Right lobe of liver (tissue), 4 donors: Measurements from ENCODE around the gene RBFOX2.

Experiments used
- POLR2A ChIP-seq: fragments of 450-650 bp; IDR thresholded peaks from one replicate; pipeline ENCODE4 v1.6.1; 2017; ENCODE audit warnings: antibody characterized with exemption, mild to moderate bottlenecking
- TF ChIP-seq, protein P1 (sequence below), 4 donors: fragments of 200-600 bp in 3 of 4; fragments of 450-650 bp in 1 of 4; IDR thresholded peaks; one replicate each; pipeline versions ENCODE4 v1.5.1 to v1.8.0; 2016 to 2022; ENCODE audit warnings: antibody characterized with exemption in 4 of 4, mild to moderate bottlenecking in 2 of 4
- donor health status: DM: no; HTN: no; CAD: no.
- donor health status: DM: no; HTN: no; CAD: no.
- donor health status: DM: no; HTN: yes; CAD: no.

DNA sequence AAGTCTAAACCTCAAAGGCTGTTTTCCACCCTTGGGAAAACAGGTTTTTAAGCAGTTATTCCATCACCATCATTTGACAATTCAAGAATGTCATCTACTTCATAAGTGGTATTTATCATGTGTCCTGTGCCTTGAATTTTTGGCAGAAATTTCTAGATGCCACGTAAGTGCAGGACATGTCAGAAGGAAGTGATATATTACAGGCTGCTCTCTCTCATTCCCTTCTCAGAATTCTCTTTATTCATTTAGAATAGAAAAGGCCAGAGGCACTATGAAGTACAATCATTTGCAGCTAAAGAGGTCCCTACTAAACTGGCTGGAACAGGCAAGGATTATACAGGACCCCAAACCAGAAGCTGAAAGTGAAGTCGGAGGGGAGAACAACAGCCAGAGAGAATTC lies 11.9 kb downstream of the RBFOX2 start:
- TF ChIP-seq, protein P1, sequence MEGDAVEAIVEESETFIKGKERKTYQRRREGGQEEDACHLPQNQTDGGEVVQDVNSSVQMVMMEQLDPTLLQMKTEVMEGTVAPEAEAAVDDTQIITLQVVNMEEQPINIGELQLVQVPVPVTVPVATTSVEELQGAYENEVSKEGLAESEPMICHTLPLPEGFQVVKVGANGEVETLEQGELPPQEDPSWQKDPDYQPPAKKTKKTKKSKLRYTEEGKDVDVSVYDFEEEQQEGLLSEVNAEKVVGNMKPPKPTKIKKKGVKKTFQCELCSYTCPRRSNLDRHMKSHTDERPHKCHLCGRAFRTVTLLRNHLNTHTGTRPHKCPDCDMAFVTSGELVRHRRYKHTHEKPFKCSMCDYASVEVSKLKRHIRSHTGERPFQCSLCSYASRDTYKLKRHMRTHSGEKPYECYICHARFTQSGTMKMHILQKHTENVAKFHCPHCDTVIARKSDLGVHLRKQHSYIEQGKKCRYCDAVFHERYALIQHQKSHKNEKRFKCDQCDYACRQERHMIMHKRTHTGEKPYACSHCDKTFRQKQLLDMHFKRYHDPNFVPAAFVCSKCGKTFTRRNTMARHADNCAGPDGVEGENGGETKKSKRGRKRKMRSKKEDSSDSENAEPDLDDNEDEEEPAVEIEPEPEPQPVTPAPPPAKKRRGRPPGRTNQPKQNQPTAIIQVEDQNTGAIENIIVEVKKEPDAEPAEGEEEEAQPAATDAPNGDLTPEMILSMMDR (IDR thresholded peaks at IDR 0.05) = no peak
- no peak for TF ChIP-seq POLR2A
